A549 (cell line): ENCODE data around the gene MEX3C. TPM values are rescaled to one million over a fixed set of nuclear protein-coding genes. Genes with fewer than 3 reads are reported as not detected.

ENCODE experiments used
- ATAC-seq, 2 experiments: fragments of 200-7000 bp in 1 of 2; fragments of >200 bp in 1 of 2; cut with Nextera tagmentation in 1 of 2; cut with Tn5 transposase in 1 of 2; 3 replicates each; pipeline versions ENCODE4 v1.8.0 to v1.9.1; 2018 to 2020; ENCODE audit warnings: mild to moderate bottlenecking in 1 of 2, moderate library complexity in 1 of 2
- CTCF ChIA-PET: fragments of 300-600 bp; sonication (Branson Sonifier 250); formaldehyde crosslinking; extraction: SDS; loops from one replicate; lab custom pipeline; 2021; ENCODE audit warnings: antibody characterized with exemption, inconsistent platforms; lab: Yijun Ruan, JAX
- POLR2A ChIA-PET: fragments of 350-600 bp; formaldehyde crosslinking; extraction: SDS; loops from one replicate; lab custom pipeline; 2021; ENCODE audit warnings: antibody characterized with exemption, inconsistent platforms; lab: Yijun Ruan, JAX
- DNase-seq, 2 experiments: peaks; one replicate each; pipeline versions ENCODE4 v3.0.0 to v3.0.0-alpha.2; 2011 to 2016; ENCODE audit warnings: low read depth in 1 of 2, low spot score in 1 of 2
- FAIRE-seq: peaks from 2 replicates; lab custom pipeline; 2011; peaks lifted over from hg19 to GRCh38; lab: Jason Lieb, UNC
- H3K27ac ChIP-seq, 2 experiments: fragments of >200 bp; sonication (Bioruptor Twin); formaldehyde crosslinking; 3 replicates each; pipeline ENCODE4 v1.5.1; 2016 to 2017
- H3K4me1 ChIP-seq: fragments of >200 bp; sonication (Bioruptor Twin); formaldehyde crosslinking; 3 replicates; pipeline ENCODE4 v1.6.1; 2016
- H3K4me2 ChIP-seq: fragments of >200 bp; sonication (Bioruptor Twin); formaldehyde crosslinking; 3 replicates; pipeline ENCODE4 v1.6.1; 2016
- H3K4me3 ChIP-seq: fragments of >200 bp; sonication (Bioruptor Twin); formaldehyde crosslinking; 3 replicates; pipeline ENCODE4 v1.5.1; 2016
- H3K9me3 ChIP-seq: fragments of >200 bp; sonication (Bioruptor Twin); formaldehyde crosslinking; 3 replicates; pipeline ENCODE4 v1.6.1; 2016
- BHLHE40 ChIP-seq: IDR thresholded peaks from 2 replicates; pipeline ENCODE4 v1.6.1; 2012; ENCODE audit warnings: low read depth, low read length, inconsistent platforms
- CBX8 ChIP-seq: fragments of 200-600 bp; sonication (generic); IDR thresholded peaks from 2 replicates; pipeline ENCODE4 v1.6.1; 2016
- CEBPB ChIP-seq, 2 experiments: fragments of >200 bp in 1 of 2; sonication (Bioruptor Twin) in 1 of 2; formaldehyde crosslinking in 1 of 2; IDR thresholded peaks; 2 replicates each; pipeline ENCODE4 v1.6.1; 2012 to 2016
- CHD4 ChIP-seq: fragments of 200-600 bp; sonication (generic); IDR thresholded peaks from 2 replicates; pipeline ENCODE4 v1.6.1; 2016; ENCODE audit warnings: antibody characterized with exemption, mild to moderate bottlenecking, borderline replicate concordance
- E2F6 ChIP-seq: IDR thresholded peaks from 2 replicates; pipeline ENCODE4 v1.6.1; 2012; ENCODE audit warnings: low read depth, borderline replicate concordance
- EHF ChIP-seq: fragments of 250-450 bp; sonication (Bioruptor Pico); IDR thresholded peaks from 2 replicates; pipeline ENCODE4 v1.5.0; 2020; ENCODE audit warnings: mild to moderate bottlenecking
- FOSB ChIP-seq: fragments of 250-450 bp; sonication (Bioruptor Pico); IDR thresholded peaks from 2 replicates; pipeline ENCODE4 v1.5.0; 2020; ENCODE audit warnings: mild to moderate bottlenecking, moderate library complexity
- HDAC2 ChIP-seq: fragments of 200-600 bp; sonication (generic); IDR thresholded peaks from 2 replicates; pipeline ENCODE4 v1.6.1; 2016
- HMGXB4 ChIP-seq: fragments of 250-450 bp; sonication (Bioruptor Pico); IDR thresholded peaks from 2 replicates; pipeline ENCODE4 v1.5.0; 2021; ENCODE audit warnings: mild to moderate bottlenecking, moderate library complexity, borderline replicate concordance
- HOXA7 ChIP-seq: fragments of 250-450 bp; sonication (Bioruptor Pico); IDR thresholded peaks from 2 replicates; pipeline ENCODE4 v1.5.0; 2020; ENCODE audit warnings: mild to moderate bottlenecking, moderate library complexity
- JUN ChIP-seq, 2 experiments: fragments of >200 bp; sonication (Bioruptor Twin); formaldehyde crosslinking; IDR thresholded peaks; 2 replicates in 1 of 2; 3 replicates in 1 of 2; pipeline ENCODE4 v1.6.1; 2016 to 2017
- KDM1A ChIP-seq: fragments of 200-600 bp; sonication (generic); IDR thresholded peaks from 2 replicates; pipeline ENCODE4 v1.6.1; 2016; ENCODE audit warnings: low read depth, mild to moderate bottlenecking
- KDM5A ChIP-seq: fragments of 200-600 bp; sonication (generic); IDR thresholded peaks from 2 replicates; pipeline ENCODE4 v1.6.1; 2016; ENCODE audit warnings: antibody characterized with exemption, mild to moderate bottlenecking
- MAX ChIP-seq: IDR thresholded peaks from 2 replicates; pipeline ENCODE4 v1.6.1; 2012
- NPAS2 ChIP-seq: fragments of 250-450 bp; sonication (Bioruptor Pico); IDR thresholded peaks from 2 replicates; pipeline ENCODE4 v1.8.0; 2022; ENCODE audit warnings: mild to moderate bottlenecking, moderate library complexity, borderline replicate concordance
- POLR2A ChIP-seq: IDR thresholded peaks from 2 replicates; pipeline ENCODE4 v1.6.1; 2012; ENCODE audit warnings: mild to moderate bottlenecking, low read length
- RAD21 ChIP-seq, 2 experiments: fragments of >200 bp in 1 of 2; sonication (Bioruptor Twin) in 1 of 2; formaldehyde crosslinking in 1 of 2; IDR thresholded peaks in 1 of 2; conservative IDR thresholded peaks in 1 of 2; 2 replicates in 1 of 2; 3 replicates in 1 of 2; pipeline ENCODE4 v1.6.1; 2012 to 2018; ENCODE audit warnings: inconsistent platforms in 1 of 2
- RARB ChIP-seq: fragments of 250-450 bp; sonication (Bioruptor Pico); IDR thresholded peaks from 2 replicates; pipeline ENCODE4 v1.8.0; 2021; ENCODE audit warnings: mild to moderate bottlenecking, moderate library complexity
- RFX5 ChIP-seq: fragments of 450-650 bp; IDR thresholded peaks from 2 replicates; pipeline ENCODE4 v1.7.1; 2014; ENCODE audit warnings: antibody characterized with exemption, mild to moderate bottlenecking, moderate library complexity
- RNF2 ChIP-seq: fragments of 200-600 bp; sonication (generic); IDR thresholded peaks from 2 replicates; pipeline ENCODE4 v1.6.1; 2016; ENCODE audit warnings: low read depth, mild to moderate bottlenecking, antibody characterized with exemption, moderate library complexity, borderline replicate concordance
- SMC3 ChIP-seq: fragments of >200 bp; sonication (Bioruptor Twin); formaldehyde crosslinking; IDR thresholded peaks from 3 replicates; pipeline ENCODE4 v1.6.1; 2018; ENCODE audit warnings: inconsistent platforms
- USF2 ChIP-seq: fragments of 450-650 bp; IDR thresholded peaks from 2 replicates; pipeline ENCODE4 v1.6.1; 2014; ENCODE audit warnings: antibody characterized with exemption
- WGBS: methylation state at CpG from one replicate; pipeline ENCODE4 v1.1.6; 2017; ENCODE audit errors: missing lambda C conversion rate; 5-methylcytosine and 5-hydroxymethylcytosine counted together
- polyA plus RNA-seq, 4 experiments: library from polyadenylated mRNA; depleted of rRNA in 3 of 4; stranded (reverse); fragments of >200 nt; fragmentation: RNase III in 1 of 4; extraction: RNeasy Plus Mini Kit Qiagen cat#74134 plus additional on column Dnase treatment in 1 of 4; gene quantifications; 2 replicates in 3 of 4; 3 replicates in 1 of 4; pipeline ENCODE4 v1.2.3, GENCODE V29; 2011 to 2017

The MEX3C gene
- polyA plus RNA-seq, 2 of the 4 experiments (the other 2 are of a cell fraction): 17.2 to 48.5 TPM

GRCh38 chr18:51163543-51163942 lies 33.9 kb downstream of the MEX3C start:
- no peak overlapping the region for H3K4me3 ChIP-seq
- no peak for TF ChIP-seq JUN (IDR thresholded peaks at IDR 0.05)
- no peak for TF ChIP-seq CHD4
- TF ChIP-seq HOXA7: no peak

GRCh38 chr18:51162617-51163016 lies 34.9 kb downstream of the MEX3C start:
- no peak for TF ChIP-seq FOSB (CRISPR knock-in tag)
- no peak for TF ChIP-seq RAD21 (conservative IDR thresholded peaks at IDR 0.05 in 1 of 2, IDR thresholded peaks at IDR 0.05 in 1 of 2)
- no peak for TF ChIP-seq JUN (IDR thresholded peaks at IDR 0.05)
- TF ChIP-seq KDM5A: no peak
- no peak for TF ChIP-seq EHF (CRISPR knock-in tag)
- TF ChIP-seq E2F6: no peak
- TF ChIP-seq KDM1A: no peak
- no peak overlapping the region for H3K4me3 ChIP-seq
- no peaks in the 10 kb centered on the region for H3K4me1 ChIP-seq
- FAIRE-seq: no peak
- 46% methylated on average over 3 of the region's 3 CpGs for WGBS
- ChIA-PET POLR2A (no interaction called here), CTCF (no interaction called here)
- H3K9me3 ChIP-seq: no peaks in the 10 kb centered on the region
- DNase-seq: no peak
- H3K4me2 ChIP-seq: no peak overlapping the region
- ATAC-seq: no peak
- H3K27ac ChIP-seq: no peak overlapping the region

More at GRCh38 chr18:51163543-51163942, 33.9 kb downstream of the MEX3C start:
- WGBS: 80% methylated on average over 3 of the region's 3 CpGs
- FAIRE-seq (no peak), DNase-seq (no peak), ATAC-seq (no peak)
- Histone ChIP-seq H3K27ac (no peak overlapping the region), H3K9me3 (no peaks in the 10 kb centered on the region), H3K4me1 (no peaks in the 10 kb centered on the region), H3K4me2 (no peak overlapping the region)
- CTCF ChIA-PET: no interaction called here
- POLR2A ChIA-PET: no interaction called here

GRCh38 chr18:51160646-51161045 lies 36.8 kb downstream of the MEX3C start:
- CTCF ChIA-PET: no interaction called here
- no peak for DNase-seq

More at GRCh38 chr18:51160646-51161045, 36.8 kb downstream of the MEX3C start:
- TF ChIP-seq POLR2A: no peak
- no peak for TF ChIP-seq CEBPB (IDR thresholded peaks at IDR 0.05)
- TF ChIP-seq RNF2: no peak
- TF ChIP-seq RARB (CRISPR knock-in tag): no peak
- TF ChIP-seq SMC3: no peak
- no peak for TF ChIP-seq CBX8
- TF ChIP-seq BHLHE40: no peak
- TF ChIP-seq RFX5: no peak
- TF ChIP-seq HMGXB4: no peak
- no peak for TF ChIP-seq USF2
- TF ChIP-seq MAX: no peak
- TF ChIP-seq NPAS2 (CRISPR knock-in tag): no peak
- no peak for TF ChIP-seq HDAC2
- Histone ChIP-seq H3K4me3 (no peak overlapping the region), H3K4me1 (no peaks in the 10 kb centered on the region), H3K4me2 (no peak overlapping the region), H3K27ac (no peak overlapping the region), H3K9me3 (no peaks in the 10 kb centered on the region)
- POLR2A ChIA-PET: interaction anchor here (0.5 kb wide), 1 partner anchor 18 kb away, joined by 3 read pairs; no protein-coding TSS in a partner anchor
- ATAC-seq: no peak
- FAIRE-seq: no peak
- WGBS: 56% methylated on average over 3 of the region's 5 CpGs
